Caco-2 (cell line): ENCODE results near the gene ETV3L. TPM values are rescaled to one million over a fixed set of nuclear protein-coding genes. Genes with fewer than 3 reads are reported as not detected.
A peak's percentile ranks its signal among the peaks of the same experiment; 100 is the strongest.

ENCODE experiments used
- BruUV-seq: library from RNA; stranded (reverse); fragments of 400-500 nt; replicated peaks from 2 replicates; lab custom pipeline; 2021; lab: Mats Ljungman, UMichigan
- CTCF ChIA-PET: fragments of 300-600 bp; sonication (Branson Sonifier 250); formaldehyde crosslinking; loops from one replicate; lab custom pipeline; 2022; ENCODE audit warnings: antibody characterized with exemption; lab: Charles Lee
- POLR2A ChIA-PET: fragments of 300-600 bp; sonication (Branson Sonifier 250); formaldehyde crosslinking; loops from one replicate; lab custom pipeline; 2022; ENCODE audit warnings: antibody characterized with exemption; lab: Charles Lee
- DNase-seq, 2 experiments: peaks; one replicate each; pipeline versions ENCODE4 v3.0.0 to v3.0.0-alpha.2; 2020 to 2022
- H3K27me3 ChIP-seq: replicated peaks from 2 replicates; pipeline ENCODE4 v1.6.0; 2011; ENCODE audit warnings: low read length; ENCODE audit not compliant: control insufficient read depth, insufficient read depth
- H3K36me3 ChIP-seq: 2 replicates; pipeline ENCODE4 v1.5.1; 2011; ENCODE audit warnings: low read length; ENCODE audit not compliant: control insufficient read depth, insufficient read depth
- H3K4me1 ChIP-seq: fragments of 250-450 bp; sonication (Bioruptor Pico); 2 replicates; pipeline ENCODE4 v1.5.1; 2020; ENCODE audit warnings: mild to moderate bottlenecking
- H3K4me3 ChIP-seq: 2 replicates; pipeline ENCODE4 v1.5.1; 2011; ENCODE audit warnings: low read depth, mild to moderate bottlenecking, control low read depth, low read length
- H3K9me3 ChIP-seq: fragments of 250-450 bp; sonication (Bioruptor Pico); 2 replicates; pipeline ENCODE4 v1.5.1; 2020; ENCODE audit warnings: mild to moderate bottlenecking, moderate library complexity
- H3K27ac Mint-ChIP-seq: one replicate; pipeline ENCODE4 v1.8.0; 2022; ENCODE audit warnings: mixed read lengths; ENCODE audit not compliant: unreplicated experiment
- H3K27me3 Mint-ChIP-seq: one replicate; pipeline ENCODE4 v1.8.0; 2022; ENCODE audit warnings: mixed read lengths; ENCODE audit not compliant: insufficient read depth, unreplicated experiment
- H3K36me3 Mint-ChIP-seq: one replicate; pipeline ENCODE4 v1.8.0; 2022; ENCODE audit warnings: mild to moderate bottlenecking, mixed read lengths; ENCODE audit not compliant: insufficient read depth, unreplicated experiment
- H3K4me1 Mint-ChIP-seq: one replicate; pipeline ENCODE4 v1.8.0; 2022; ENCODE audit warnings: low read depth, mixed read lengths; ENCODE audit not compliant: unreplicated experiment
- H3K4me3 Mint-ChIP-seq: one replicate; pipeline ENCODE4 v1.8.0; 2022; ENCODE audit warnings: mild to moderate bottlenecking, moderate library complexity, mixed read lengths; ENCODE audit not compliant: unreplicated experiment
- H3K9me3 Mint-ChIP-seq: one replicate; pipeline ENCODE4 v1.8.0; 2022; ENCODE audit warnings: mixed read lengths; ENCODE audit not compliant: unreplicated experiment
- intact Hi-C: fragments of 100-400 bp; cut with micrococcal nuclease; formaldehyde crosslinking; loops from one replicate; pipeline ENCODE4 v1.10.0; 2022; ENCODE audit not compliant: unreplicated experiment
- total RNA-seq: library from RNA; stranded (reverse); gene quantifications from 2 replicates; pipeline ENCODE4 v1.2.3, GENCODE V29; 2022
- TF ChIP-seq, protein P1 (sequence below), 2 experiments: fragments of 200-600 bp in 1 of 2; IDR thresholded peaks; 1 replicate in 1 of 2; 2 replicates in 1 of 2; pipeline versions ENCODE4 v1.5.1 to v1.8.0; 2011 to 2022; ENCODE audit warnings: antibody characterized with exemption in 1 of 2, control low read depth in 1 of 2, inconsistent platforms in 1 of 2, low read depth in 1 of 2, low read length in 1 of 2, mild to moderate bottlenecking in 1 of 2, moderate library complexity in 1 of 2; ENCODE audit not compliant: insufficient read depth in 1 of 2, severe bottlenecking in 1 of 2, unreplicated experiment in 1 of 2

ETV3L gene
- total RNA-seq, 1 experiment from 2014 or later: not detected

DNA sequence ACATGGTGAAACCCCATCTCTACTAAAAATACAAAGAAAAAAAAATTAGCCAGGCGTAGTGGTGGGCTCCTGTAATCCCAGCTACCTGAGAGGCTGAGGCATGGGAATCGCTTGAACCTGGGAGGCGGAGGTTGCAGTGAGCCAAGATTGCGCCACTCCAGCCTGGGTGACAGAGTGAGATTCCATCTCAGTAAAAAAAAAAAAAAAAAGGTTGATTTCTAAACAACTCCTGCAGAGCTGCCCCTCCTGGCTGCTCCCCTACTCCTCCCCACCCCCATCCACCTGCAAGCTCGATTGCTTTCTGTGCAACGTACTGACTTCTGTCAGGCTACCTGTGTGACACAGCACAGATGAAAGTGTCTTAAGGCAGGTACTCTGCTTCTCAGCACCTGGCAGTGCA lies 13.3 kb downstream of the ETV3L start:
- Mint-ChIP-seq H3K9me3 (no peaks in the 10 kb centered on the region), H3K4me1 (no peaks in the 10 kb centered on the region), H3K27me3 (no peaks in the 10 kb centered on the region), H3K27ac (no peak overlapping the region), H3K4me3 (no peak overlapping the region), H3K36me3 (no peaks in the 10 kb centered on the region)
- no TSS peak for BruUV-seq
- Histone ChIP-seq H3K4me1 (no peaks in the 10 kb centered on the region), H3K9me3 (no peaks in the 10 kb centered on the region), H3K4me3 (no peak overlapping the region), H3K27me3 (no peaks in the 10 kb centered on the region), H3K36me3 (no peaks in the 10 kb centered on the region)
- peak in 1 of 2 experiments; percentile 19 for DNase-seq
- ChIA-PET CTCF (interaction anchor here (0.7 to 2.8 kb wide), 2 partner anchors 70 to 194 kb away, joined by 4 to 24 read pairs; no protein-coding TSS in a partner anchor), POLR2A (no interaction called here)
- TF ChIP-seq, protein P1, sequence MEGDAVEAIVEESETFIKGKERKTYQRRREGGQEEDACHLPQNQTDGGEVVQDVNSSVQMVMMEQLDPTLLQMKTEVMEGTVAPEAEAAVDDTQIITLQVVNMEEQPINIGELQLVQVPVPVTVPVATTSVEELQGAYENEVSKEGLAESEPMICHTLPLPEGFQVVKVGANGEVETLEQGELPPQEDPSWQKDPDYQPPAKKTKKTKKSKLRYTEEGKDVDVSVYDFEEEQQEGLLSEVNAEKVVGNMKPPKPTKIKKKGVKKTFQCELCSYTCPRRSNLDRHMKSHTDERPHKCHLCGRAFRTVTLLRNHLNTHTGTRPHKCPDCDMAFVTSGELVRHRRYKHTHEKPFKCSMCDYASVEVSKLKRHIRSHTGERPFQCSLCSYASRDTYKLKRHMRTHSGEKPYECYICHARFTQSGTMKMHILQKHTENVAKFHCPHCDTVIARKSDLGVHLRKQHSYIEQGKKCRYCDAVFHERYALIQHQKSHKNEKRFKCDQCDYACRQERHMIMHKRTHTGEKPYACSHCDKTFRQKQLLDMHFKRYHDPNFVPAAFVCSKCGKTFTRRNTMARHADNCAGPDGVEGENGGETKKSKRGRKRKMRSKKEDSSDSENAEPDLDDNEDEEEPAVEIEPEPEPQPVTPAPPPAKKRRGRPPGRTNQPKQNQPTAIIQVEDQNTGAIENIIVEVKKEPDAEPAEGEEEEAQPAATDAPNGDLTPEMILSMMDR (IDR thresholded peaks at IDR 0.05; ENCODE audit: insufficient read depth in 1 of 2, low read depth in 1 of 2, low read length in 1 of 2, severe bottlenecking in 1 of 2, unreplicated experiment in 1 of 2): no peak
- intact Hi-C loops: no loop called here

DNA sequence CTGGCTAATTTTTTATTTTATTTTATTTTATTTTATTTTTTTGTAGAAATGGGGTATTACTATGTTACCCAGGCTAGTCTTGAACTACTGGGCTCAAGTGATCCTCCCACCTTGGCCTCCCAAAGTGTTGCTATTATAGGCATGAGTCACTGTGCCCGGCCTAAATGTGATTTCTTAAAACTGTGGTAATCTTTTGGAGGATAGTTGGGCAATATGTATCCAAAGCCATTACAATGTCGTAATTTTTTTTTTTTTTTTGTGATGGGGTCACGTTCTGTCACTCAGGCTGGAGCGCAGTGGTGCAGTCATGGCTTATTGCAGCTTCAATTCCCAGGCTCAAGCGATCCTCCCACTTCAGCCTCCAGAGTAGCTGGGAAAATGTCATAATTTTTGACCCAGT lies 14.2 kb downstream of the ETV3L start:
- no peak overlapping the region for H3K4me3 Mint-ChIP-seq
- intact Hi-C loops: no loop called here
- no peaks in the 10 kb centered on the region for H3K27me3 Mint-ChIP-seq
- no peaks in the 10 kb centered on the region for H3K4me1 Mint-ChIP-seq
- no peaks in the 10 kb centered on the region for H3K9me3 ChIP-seq
- H3K9me3 Mint-ChIP-seq: no peaks in the 10 kb centered on the region
- no peak for DNase-seq
- no peaks in the 10 kb centered on the region for H3K36me3 Mint-ChIP-seq
- H3K27me3 ChIP-seq: no peaks in the 10 kb centered on the region
- POLR2A ChIA-PET: no interaction called here
- CTCF ChIA-PET: interaction anchor here (2.8 kb wide), 1 partner anchor 70 kb away, joined by 24 read pairs; no protein-coding TSS in a partner anchor
- H3K27ac Mint-ChIP-seq: no peak overlapping the region
- H3K4me3 ChIP-seq: no peak overlapping the region
- no peaks in the 10 kb centered on the region for H3K4me1 ChIP-seq
- BruUV-seq: no TSS peak
- TF ChIP-seq, protein P1 (IDR thresholded peaks at IDR 0.05; ENCODE audit: insufficient read depth in 1 of 2, low read depth in 1 of 2, low read length in 1 of 2, severe bottlenecking in 1 of 2, unreplicated experiment in 1 of 2): no peak
- no peaks in the 10 kb centered on the region for H3K36me3 ChIP-seq

DNA sequence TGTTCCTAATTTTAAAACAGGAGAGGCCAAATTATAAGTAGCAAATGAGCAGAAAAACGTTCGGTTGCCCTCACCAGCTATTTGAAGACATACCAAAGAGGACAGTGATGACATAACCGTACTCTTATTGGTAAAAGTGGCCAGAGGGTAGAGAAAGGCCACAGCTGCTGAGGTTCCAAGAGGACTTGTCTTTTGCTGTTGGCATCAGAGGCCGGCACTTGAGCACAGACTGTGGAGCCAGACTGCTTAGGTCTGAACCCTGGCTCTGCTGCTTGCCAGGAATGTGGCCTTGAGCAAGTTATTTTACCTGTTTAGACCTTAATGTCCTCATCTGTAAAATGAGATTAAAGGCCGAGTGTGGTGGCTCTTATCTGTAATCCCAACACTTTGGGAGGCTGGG lies 14.9 kb downstream of the ETV3L start:
- no peak overlapping the region for H3K4me3 Mint-ChIP-seq
- no peaks in the 10 kb centered on the region for H3K27me3 Mint-ChIP-seq
- TF ChIP-seq, protein P1 (IDR thresholded peaks at IDR 0.05; ENCODE audit: insufficient read depth in 1 of 2, low read depth in 1 of 2, low read length in 1 of 2, severe bottlenecking in 1 of 2, unreplicated experiment in 1 of 2): no peak
- POLR2A ChIA-PET: no interaction called here
- Histone ChIP-seq H3K4me3 (no peak overlapping the region), H3K27me3 (no peaks in the 10 kb centered on the region), H3K4me1 (no peaks in the 10 kb centered on the region), H3K9me3 (no peaks in the 10 kb centered on the region), H3K36me3 (no peaks in the 10 kb centered on the region)
- no peaks in the 10 kb centered on the region for H3K36me3 Mint-ChIP-seq
- DNase-seq: no peak
- H3K9me3 Mint-ChIP-seq: no peaks in the 10 kb centered on the region
- no TSS peak for BruUV-seq
- no peak overlapping the region for H3K27ac Mint-ChIP-seq
- CTCF ChIA-PET: no interaction called here
- intact Hi-C loops: no loop called here
- H3K4me1 Mint-ChIP-seq: no peaks in the 10 kb centered on the region
